ENCODE measurements around the gene AHCYL2. TPM values are rescaled to one million over a fixed set of nuclear protein-coding genes. Genes with fewer than 3 reads are reported as not detected.

The AHCYL2 gene
- total RNA-seq, 1 donor from 2014 or later: 10.7 TPM

- Mint-ChIP-seq H3K4me1 (peaks cover 2% of the 10 kb centered on the region), H3K9me3 (peaks cover 4% of the 10 kb centered on the region), H3K36me3 (ENCODE audit: low read depth) (peaks cover 20% of the 10 kb centered on the region), H3K27ac (no peak overlapping the region), H3K27me3 (no peaks in the 10 kb centered on the region), H3K4me3 (no peak overlapping the region)
- no peak for DNase-seq
- intact Hi-C loops (cut with micrococcal nuclease): no loop called here
Observed at GRCh38 chr7:129417073-129417472, 192.2 kb downstream of the AHCYL2 start.

GRCh38 chr7:129421717-129422250 lies 197.0 kb downstream of the AHCYL2 start:
- DNase-seq: no peak
- no peaks in the 10 kb centered on the region for H3K27me3 Mint-ChIP-seq
- H3K27ac Mint-ChIP-seq: no peak overlapping the region
- no peak overlapping the region for H3K4me3 Mint-ChIP-seq
- intact Hi-C loops (cut with micrococcal nuclease): loop anchor here (1.0 kb wide), 1 partner anchor 12 kb away; no protein-coding TSS in a partner anchor
- no peaks in the 10 kb centered on the region for H3K9me3 Mint-ChIP-seq
- H3K4me1 Mint-ChIP-seq: peaks cover 3% of the 10 kb centered on the region
- peaks cover 16% of the 10 kb centered on the region for H3K36me3 Mint-ChIP-seq (ENCODE audit: low read depth)

- intact Hi-C loops (cut with micrococcal nuclease): no loop called here
Observed at GRCh38 chr7:129422727-129423126, 197.9 kb downstream of the AHCYL2 start.

GRCh38 chr7:129423700-129424410 lies 199.0 kb downstream of the AHCYL2 start:
- H3K9me3 Mint-ChIP-seq: no peaks in the 10 kb centered on the region
- intact Hi-C loops (cut with micrococcal nuclease): no loop called here

More at GRCh38 chr7:129422727-129423126, 197.9 kb downstream of the AHCYL2 start:
- H3K36me3 Mint-ChIP-seq (ENCODE audit: low read depth): peaks cover 16% of the 10 kb centered on the region
- H3K27me3 Mint-ChIP-seq: no peaks in the 10 kb centered on the region
- no peak for DNase-seq
- H3K4me1 Mint-ChIP-seq: peaks cover 3% of the 10 kb centered on the region
- no peak overlapping the region for H3K27ac Mint-ChIP-seq
- H3K9me3 Mint-ChIP-seq: no peaks in the 10 kb centered on the region
- H3K4me3 Mint-ChIP-seq: no peak overlapping the region

GRCh38 chr7:129426482-129426881 lies 201.7 kb downstream of the AHCYL2 start:
- Mint-ChIP-seq H3K4me3 (no peak overlapping the region), H3K27ac (no peak overlapping the region), H3K9me3 (no peaks in the 10 kb centered on the region), H3K27me3 (no peaks in the 10 kb centered on the region), H3K36me3 (ENCODE audit: low read depth) (peaks cover 19% of the 10 kb centered on the region), H3K4me1 (peaks cover 6% of the 10 kb centered on the region)
- DNase-seq: no peak
- intact Hi-C loops (cut with micrococcal nuclease): no loop called here

More at GRCh38 chr7:129423700-129424410, 199.0 kb downstream of the AHCYL2 start:
- Mint-ChIP-seq H3K27ac (no peak overlapping the region), H3K27me3 (no peaks in the 10 kb centered on the region), H3K4me3 (no peak overlapping the region), H3K36me3 (ENCODE audit: low read depth) (peaks cover 21% of the 10 kb centered on the region), H3K4me1 (peaks cover 6% of the 10 kb centered on the region)
- no peak for DNase-seq

- Mint-ChIP-seq H3K9me3 (no peaks in the 10 kb centered on the region), H3K4me1 (peaks cover 6% of the 10 kb centered on the region), H3K27ac (no peak overlapping the region), H3K4me3 (no peak overlapping the region), H3K27me3 (peaks cover under 1% of the 10 kb centered on the region), H3K36me3 (ENCODE audit: low read depth) (peaks cover 19% of the 10 kb centered on the region)
- no peak for DNase-seq
- intact Hi-C loops (cut with micrococcal nuclease): no loop called here
Observed at GRCh38 chr7:129427526-129428045, 202.8 kb downstream of the AHCYL2 start.

- intact Hi-C loops (cut with micrococcal nuclease): loop anchor here (10.0 kb wide), 1 partner anchor 1577 kb away; no protein-coding TSS in a partner anchor
- Mint-ChIP-seq H3K9me3 (no peaks in the 10 kb centered on the region), H3K36me3 (ENCODE audit: low read depth) (peaks cover 23% of the 10 kb centered on the region), H3K27me3 (peaks cover 6% of the 10 kb centered on the region), H3K4me3 (no peak overlapping the region), H3K27ac (no peak overlapping the region), H3K4me1 (peaks cover 29% of the 10 kb centered on the region)
- DNase-seq: no peak
Observed at GRCh38 chr7:129431911-129432643, 207.2 kb downstream of the AHCYL2 start.

- DNase-seq: peak; percentile 99
Observed at GRCh38 chr7:129433847-129434674, 209.2 kb downstream of the AHCYL2 start, which contains the start of gene STRIP2. Gene STRIP2, plus strand, starts transcription at chr7:129434432. Its CDS starts 41 bp downstream, at chr7:129434473.

GRCh38 chr7:129434675-129435318 lies 210.0 kb downstream of the AHCYL2 start:
- Mint-ChIP-seq H3K27ac (peak overlapping the region; percentile 85), H3K4me1 (peaks cover 36% of the 10 kb centered on the region), H3K36me3 (ENCODE audit: low read depth) (peaks cover 30% of the 10 kb centered on the region), H3K9me3 (no peaks in the 10 kb centered on the region), H3K27me3 (peaks cover 6% of the 10 kb centered on the region), H3K4me3 (peak overlapping the region; percentile 92)
- peak; percentile 75 for DNase-seq
- intact Hi-C loops (cut with micrococcal nuclease): loop anchor here (1.0 to 10.0 kb wide), 4 partner anchors 29 to 1580 kb away; no protein-coding TSS in a partner anchor

More at GRCh38 chr7:129433847-129434674, 209.2 kb downstream of the AHCYL2 start, which contains the start of gene STRIP2:
- H3K27me3 Mint-ChIP-seq: peaks cover 6% of the 10 kb centered on the region
- H3K9me3 Mint-ChIP-seq: no peaks in the 10 kb centered on the region
- H3K4me1 Mint-ChIP-seq: peaks cover 32% of the 10 kb centered on the region
- H3K4me3 Mint-ChIP-seq: peak within 1 kb of the TSS; percentile 92
- H3K36me3 Mint-ChIP-seq (ENCODE audit: low read depth): peaks cover 25% of the 10 kb centered on the region
- intact Hi-C loops (cut with micrococcal nuclease): loop anchor here (1.0 to 10.0 kb wide), 4 partner anchors 13 to 1579 kb away; no protein-coding TSS in a partner anchor
- peak within 1 kb of the TSS; percentile 90 for H3K27ac Mint-ChIP-seq

GRCh38 chr7:129435414-129435829 lies 210.6 kb downstream of the AHCYL2 start:
- Mint-ChIP-seq H3K4me3 (peak overlapping the region; percentile 92), H3K4me1 (peaks cover 43% of the 10 kb centered on the region), H3K27me3 (peaks cover 6% of the 10 kb centered on the region), H3K9me3 (no peaks in the 10 kb centered on the region), H3K27ac (peak overlapping the region; percentile 85), H3K36me3 (ENCODE audit: low read depth) (peaks cover 36% of the 10 kb centered on the region)
- intact Hi-C loops (cut with micrococcal nuclease): loop anchor here (1.0 to 10.0 kb wide), 2 partner anchors 211 to 1581 kb away; no protein-coding TSS in a partner anchor
- DNase-seq: peak; percentile 59

- Mint-ChIP-seq H3K27me3 (peaks cover 6% of the 10 kb centered on the region), H3K36me3 (ENCODE audit: low read depth) (peaks cover 45% of the 10 kb centered on the region), H3K4me1 (peaks cover 46% of the 10 kb centered on the region), H3K4me3 (peak overlapping the region; percentile 92), H3K9me3 (no peaks in the 10 kb centered on the region), H3K27ac (peak overlapping the region; percentile 78)
- DNase-seq: peak; percentile 65
- intact Hi-C loops (cut with micrococcal nuclease): loop anchor here (10.0 kb wide), 1 partner anchor 1582 kb away; no protein-coding TSS in a partner anchor
Observed at GRCh38 chr7:129436335-129436923, 211.6 kb downstream of the AHCYL2 start.

- peaks cover 6% of the 10 kb centered on the region for H3K27me3 Mint-ChIP-seq
- peak overlapping the region; percentile 72 for H3K4me3 Mint-ChIP-seq
- H3K27ac Mint-ChIP-seq: no peak overlapping the region
- DNase-seq: no peak
- peaks cover 46% of the 10 kb centered on the region for H3K4me1 Mint-ChIP-seq
- H3K36me3 Mint-ChIP-seq (ENCODE audit: low read depth): peaks cover 49% of the 10 kb centered on the region
- intact Hi-C loops (cut with micrococcal nuclease): loop anchor here (10.0 kb wide), 1 partner anchor 1582 kb away; no protein-coding TSS in a partner anchor
- H3K9me3 Mint-ChIP-seq: no peaks in the 10 kb centered on the region
Observed at GRCh38 chr7:129437190-129437589, 212.4 kb downstream of the AHCYL2 start.

Measured in activated CD4-positive, alpha-beta T cell treated with anti-CD3 and anti-CD28 coated beads, Interleukin-2, amount 10 ng/mL, durations not matched to agents 24 days and 14 days (primary cell).